ENCODE measurements around the gene ENPP4. TPM values are rescaled to one million over a fixed set of nuclear protein-coding genes. Genes with fewer than 3 reads are reported as not detected.

ENPP4 gene
- 19.7 and 24.0 TPM in 2 replicates for polyA plus RNA-seq
- polyA minus RNA-seq: 36.8 and 37.7 TPM in 2 replicates

- Histone ChIP-seq H3K9me2 (ENCODE audit: insufficient read depth, low read length) (no peaks in the 10 kb centered on the region), H3F3A (ENCODE audit: insufficient read depth, low read length, poor library complexity, severe bottlenecking) (no peaks in the 10 kb centered on the region), H3K9ac (ENCODE audit: low read length) (peak within 1 kb of the TSS; percentile 71), H4K20me1 (ENCODE audit: insufficient read depth) (no peaks in the 10 kb centered on the region), H2AFZ (ENCODE audit: low read depth, low read length) (peak within 1 kb of the TSS; percentile 92), H3K9me3 (ENCODE audit: low read length) (no peaks in the 10 kb centered on the region), H3K27ac (ENCODE audit: low read length) (peak within 1 kb of the TSS; percentile 37), H3K27me3 (ENCODE audit: insufficient read depth, low read depth, low read length) (no peaks in the 10 kb centered on the region), H3K4me3 (ENCODE audit: low read length) (peak within 1 kb of the TSS; percentile 83), H3K79me2 (replicated peaks; ENCODE audit: insufficient read depth, low read length) (no peaks in the 10 kb centered on the region), H3K36me3 (ENCODE audit: insufficient read depth, low read length) (no peaks in the 10 kb centered on the region), H3K4me2 (ENCODE audit: low read length) (peak within 1 kb of the TSS; percentile 23)
- TF ChIP-seq POLR2AphosphoS5 (IDR thresholded peaks at IDR 0.05) (peak; percentile 49), EP300 (conservative IDR thresholded peaks at IDR 0.05; ENCODE audit: poor library complexity, severe bottlenecking) (peak; percentile 17), RAD21 (conservative IDR thresholded peaks at IDR 0.05) (peak; percentile 20), TAF1 (IDR thresholded peaks at IDR 0.05; ENCODE audit: low read depth) (no peak), SMC3 (conservative IDR thresholded peaks at IDR 0.05; ENCODE audit: poor library complexity) (no peak), CTCF (IDR thresholded peaks at IDR 0.05; ENCODE audit: poor library complexity, severe bottlenecking) (peak; percentile 61), REST (IDR thresholded peaks at IDR 0.05; ENCODE audit: borderline replicate concordance) (no peak), EZH2 (IDR thresholded peaks at IDR 0.05; ENCODE audit: borderline replicate concordance, insufficient read depth, low read length, poor library complexity, severe bottlenecking) (no peak), MXI1 (conservative IDR thresholded peaks at IDR 0.05; ENCODE audit: poor library complexity, severe bottlenecking) (peak; percentile 73)
Measured at GRCh38 chr6:46129629-46130511, at the start of gene ENPP4. Gene ENPP4 (plus strand): TSS chr6:46129989. CDS start chr6:46139584, 9,595 bp downstream.

DNA sequence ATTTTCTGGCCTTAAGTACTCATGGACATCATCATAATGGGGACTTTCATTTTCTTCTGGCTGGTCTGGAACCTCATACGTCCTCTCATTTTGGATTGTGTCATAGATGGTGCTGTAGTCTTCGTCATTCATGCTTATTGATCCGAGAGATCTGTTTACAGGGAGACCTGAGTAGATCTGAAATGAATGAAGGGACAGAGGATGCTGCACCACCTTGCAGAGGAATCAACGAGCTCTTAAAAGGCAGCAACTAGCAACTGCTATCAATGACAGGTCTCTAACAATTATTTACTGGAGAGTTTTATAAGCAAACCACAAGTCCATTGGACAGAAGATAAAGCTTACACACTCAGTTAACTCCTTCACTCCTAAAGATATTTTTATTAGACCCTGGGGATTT is 49.7 kb upstream of the ENPP4 start:
- H2AFZ ChIP-seq (ENCODE audit: low read depth, low read length): no peak overlapping the region
- H3K4me2 ChIP-seq (ENCODE audit: low read length): no peak overlapping the region
- no peaks in the 10 kb centered on the region for H3K9me3 ChIP-seq (ENCODE audit: low read length)
- H4K20me1 ChIP-seq (ENCODE audit: insufficient read depth): no peaks in the 10 kb centered on the region
- no peaks in the 10 kb centered on the region for H3K36me3 ChIP-seq (ENCODE audit: insufficient read depth, low read length)
- no peak overlapping the region for H3K9ac ChIP-seq (ENCODE audit: low read length)
- H3F3A ChIP-seq (ENCODE audit: insufficient read depth, low read length, poor library complexity, severe bottlenecking): no peaks in the 10 kb centered on the region
- H3K9me2 ChIP-seq (ENCODE audit: insufficient read depth, low read length): no peaks in the 10 kb centered on the region
- H3K27me3 ChIP-seq (ENCODE audit: insufficient read depth, low read depth, low read length): no peaks in the 10 kb centered on the region
- H3K79me2 ChIP-seq (replicated peaks; ENCODE audit: insufficient read depth, low read length): no peaks in the 10 kb centered on the region
- no peak for TF ChIP-seq CTCF (IDR thresholded peaks at IDR 0.05; ENCODE audit: poor library complexity, severe bottlenecking)
- TF ChIP-seq RAD21 (conservative IDR thresholded peaks at IDR 0.05): no peak
- no peak for TF ChIP-seq MXI1 (conservative IDR thresholded peaks at IDR 0.05; ENCODE audit: poor library complexity, severe bottlenecking)
- no peak for TF ChIP-seq EP300 (conservative IDR thresholded peaks at IDR 0.05; ENCODE audit: poor library complexity, severe bottlenecking)
- TF ChIP-seq EZH2 (IDR thresholded peaks at IDR 0.05; ENCODE audit: borderline replicate concordance, insufficient read depth, low read length, poor library complexity, severe bottlenecking): no peak
- no peak for TF ChIP-seq POLR2AphosphoS5 (IDR thresholded peaks at IDR 0.05)
- no peak for TF ChIP-seq REST (IDR thresholded peaks at IDR 0.05; ENCODE audit: borderline replicate concordance)
- no peak for TF ChIP-seq SMC3 (conservative IDR thresholded peaks at IDR 0.05; ENCODE audit: poor library complexity)
- no peak for TF ChIP-seq TAF1 (IDR thresholded peaks at IDR 0.05; ENCODE audit: low read depth)
- H3K4me3 ChIP-seq (ENCODE audit: low read length): no peak overlapping the region
- no peak overlapping the region for H3K27ac ChIP-seq (ENCODE audit: low read length)

Measured in neural cell (in vitro differentiated cells).